Right lobe of liver (tissue), 4 donors: Measurements from ENCODE around the gene ANAPC2.

Source experiments
- POLR2A ChIP-seq: fragments of 450-650 bp; IDR thresholded peaks from one replicate; pipeline ENCODE4 v1.6.1; 2017; ENCODE audit warnings: antibody characterized with exemption, mild to moderate bottlenecking
- TF ChIP-seq, protein P1 (sequence below), 4 donors: fragments of 200-600 bp in 3 of 4; fragments of 450-650 bp in 1 of 4; IDR thresholded peaks; one replicate each; pipeline versions ENCODE4 v1.5.1 to v1.8.0; 2016 to 2022; ENCODE audit warnings: antibody characterized with exemption in 4 of 4, mild to moderate bottlenecking in 2 of 4
- donor health status: DM: no; HTN: no; CAD: no.
- donor health status: DM: no; HTN: no; CAD: no.
- donor health status: DM: no; HTN: yes; CAD: no.

DNA sequence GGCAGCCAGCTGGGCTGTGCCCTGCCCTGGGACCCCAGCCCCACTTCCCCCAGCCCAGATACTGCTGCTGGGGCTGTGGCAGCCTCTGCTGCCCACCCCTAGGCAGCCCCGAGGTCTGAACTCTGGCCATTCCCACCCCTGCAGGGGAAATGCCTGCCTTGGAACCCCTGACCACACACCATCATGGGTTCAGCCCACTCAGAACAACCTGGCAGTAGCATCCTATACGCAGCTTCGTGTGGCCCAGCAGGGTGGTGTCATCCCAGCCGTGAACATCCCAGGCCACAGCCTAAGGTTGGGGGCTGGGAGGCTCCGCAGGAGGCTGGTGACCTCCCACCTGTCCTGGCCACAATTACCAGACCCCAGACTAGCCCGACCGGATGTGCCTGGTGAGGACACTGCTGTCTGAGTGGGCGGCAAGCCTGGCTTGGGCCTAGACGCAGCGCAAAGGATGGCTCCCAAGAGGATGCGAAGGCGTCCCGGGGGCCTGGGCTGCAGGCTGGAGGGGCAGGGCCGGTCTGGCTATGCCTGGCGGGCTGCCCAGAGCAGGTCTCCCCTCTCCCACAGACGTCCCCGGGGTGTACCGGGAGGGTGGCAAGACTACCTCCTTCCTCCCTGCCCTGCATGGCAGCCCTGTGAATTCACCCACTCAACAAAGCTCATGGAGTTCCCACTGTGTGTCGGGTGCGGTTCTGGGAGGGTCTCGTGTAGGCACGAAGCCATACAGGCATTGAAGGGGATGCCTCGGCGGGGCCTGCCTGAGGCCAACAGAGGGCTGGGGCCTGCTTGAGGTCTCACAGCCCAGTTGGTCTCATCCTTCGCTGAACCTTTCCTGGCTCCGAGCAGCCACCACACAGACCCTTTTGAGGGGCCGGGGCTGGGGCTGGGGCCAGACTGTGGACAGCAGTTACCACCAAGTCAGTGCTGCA is 40.9 kb upstream of the ANAPC2 start:
- TF ChIP-seq, protein P1, sequence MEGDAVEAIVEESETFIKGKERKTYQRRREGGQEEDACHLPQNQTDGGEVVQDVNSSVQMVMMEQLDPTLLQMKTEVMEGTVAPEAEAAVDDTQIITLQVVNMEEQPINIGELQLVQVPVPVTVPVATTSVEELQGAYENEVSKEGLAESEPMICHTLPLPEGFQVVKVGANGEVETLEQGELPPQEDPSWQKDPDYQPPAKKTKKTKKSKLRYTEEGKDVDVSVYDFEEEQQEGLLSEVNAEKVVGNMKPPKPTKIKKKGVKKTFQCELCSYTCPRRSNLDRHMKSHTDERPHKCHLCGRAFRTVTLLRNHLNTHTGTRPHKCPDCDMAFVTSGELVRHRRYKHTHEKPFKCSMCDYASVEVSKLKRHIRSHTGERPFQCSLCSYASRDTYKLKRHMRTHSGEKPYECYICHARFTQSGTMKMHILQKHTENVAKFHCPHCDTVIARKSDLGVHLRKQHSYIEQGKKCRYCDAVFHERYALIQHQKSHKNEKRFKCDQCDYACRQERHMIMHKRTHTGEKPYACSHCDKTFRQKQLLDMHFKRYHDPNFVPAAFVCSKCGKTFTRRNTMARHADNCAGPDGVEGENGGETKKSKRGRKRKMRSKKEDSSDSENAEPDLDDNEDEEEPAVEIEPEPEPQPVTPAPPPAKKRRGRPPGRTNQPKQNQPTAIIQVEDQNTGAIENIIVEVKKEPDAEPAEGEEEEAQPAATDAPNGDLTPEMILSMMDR (IDR thresholded peaks at IDR 0.05), result no peak
- no peak for TF ChIP-seq POLR2A
